ENCODE measurements around the gene HS3ST5.
"Not testable (repeated sequence)": the region's sequence is repeated elsewhere in the genome, so short reads cannot be mapped to it uniquely, and the experiment has no call there.

GRCh38 chr6:114017146-114017545 is 325.7 kb downstream of the HS3ST5 start:
- not testable (repeated sequence) for TF ChIP-seq CTCF, POLR2A (IDR thresholded peaks at IDR 0.05)

Data from suprapubic skin (tissue), 3 donors.